GM21526 (cell line): ENCODE results near the gene OSBPL1A.

ENCODE experiments used
- ATAC-seq: cut with Tn5 transposase; IDR thresholded peaks from one replicate; pipeline ENCODE4 v1.9.1; 2021; ENCODE audit warnings: moderate library complexity; ENCODE audit not compliant: unreplicated experiment, low FRiP score

OSBPL1A gene

DNA sequence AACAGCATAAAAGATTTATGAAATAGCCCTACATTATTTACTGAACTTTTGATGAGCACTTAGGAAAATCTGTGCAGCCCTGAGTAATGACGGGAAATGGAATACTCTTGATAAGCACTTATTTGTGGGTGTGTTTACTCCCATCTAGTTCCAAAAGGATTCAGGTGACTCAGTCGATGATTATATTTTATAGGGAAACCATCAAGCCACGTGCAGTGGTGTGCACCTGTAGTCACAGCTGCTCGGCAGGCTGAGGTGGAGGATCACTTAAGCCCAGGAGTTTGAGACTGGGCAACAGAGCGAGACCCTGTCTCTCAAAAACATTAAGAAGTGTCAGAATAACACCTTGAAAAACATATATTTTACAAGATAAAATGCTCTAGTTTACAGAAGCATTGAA, 166.9 kb downstream of the OSBPL1A start:
- ATAC-seq = no peak

DNA sequence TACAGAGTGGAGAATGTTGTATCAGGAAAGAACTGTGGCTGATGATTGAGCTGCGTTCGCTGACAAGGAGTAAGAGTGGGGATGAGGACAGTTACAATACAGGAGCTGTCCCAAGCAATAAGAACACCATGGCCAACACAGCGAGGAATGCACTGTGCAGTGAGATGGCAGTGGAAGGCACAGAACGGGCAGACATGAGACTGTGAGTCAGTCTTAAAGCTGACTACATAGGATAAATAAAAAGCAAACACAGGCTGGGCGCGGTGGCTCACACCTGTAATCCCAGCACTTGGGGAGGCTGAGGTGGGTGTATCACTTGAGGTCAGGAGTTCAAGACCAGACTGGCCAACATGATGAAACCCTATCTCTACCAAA, 169.0 kb downstream of the OSBPL1A start:
- ATAC-seq = no peak

DNA sequence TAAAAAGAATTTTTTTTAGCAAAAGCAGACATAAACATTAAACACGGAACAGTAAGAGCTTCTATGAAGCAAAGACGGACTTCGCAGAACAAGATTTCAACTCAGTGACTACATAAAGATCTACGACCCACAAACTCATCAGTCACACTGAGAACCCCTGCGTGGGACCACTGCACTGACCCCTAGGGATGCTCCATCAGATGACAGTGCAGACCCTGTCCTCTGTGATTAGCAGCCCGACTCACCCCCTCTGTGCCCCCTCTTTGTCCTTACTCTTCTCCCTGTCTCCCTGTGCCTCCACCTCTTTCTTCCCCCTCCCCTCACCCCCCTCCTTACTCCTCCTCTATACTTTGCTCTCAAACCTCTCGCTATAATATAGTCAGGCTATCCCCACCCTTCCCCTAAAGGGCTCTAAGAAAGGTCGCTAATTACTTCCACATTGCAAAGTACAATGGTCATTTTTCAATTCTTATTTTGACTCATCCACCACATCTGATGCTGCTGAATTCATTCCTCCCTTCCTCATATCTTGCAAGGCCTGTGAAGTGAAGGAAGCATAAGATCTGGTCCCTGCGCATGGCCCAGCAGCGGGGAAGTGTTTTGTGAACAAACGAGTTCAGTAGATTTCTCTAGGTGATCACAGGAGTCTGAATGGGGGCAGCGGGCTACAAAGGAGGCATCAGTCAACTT, 169.5 kb downstream of the OSBPL1A start:
- ATAC-seq = no peak

DNA sequence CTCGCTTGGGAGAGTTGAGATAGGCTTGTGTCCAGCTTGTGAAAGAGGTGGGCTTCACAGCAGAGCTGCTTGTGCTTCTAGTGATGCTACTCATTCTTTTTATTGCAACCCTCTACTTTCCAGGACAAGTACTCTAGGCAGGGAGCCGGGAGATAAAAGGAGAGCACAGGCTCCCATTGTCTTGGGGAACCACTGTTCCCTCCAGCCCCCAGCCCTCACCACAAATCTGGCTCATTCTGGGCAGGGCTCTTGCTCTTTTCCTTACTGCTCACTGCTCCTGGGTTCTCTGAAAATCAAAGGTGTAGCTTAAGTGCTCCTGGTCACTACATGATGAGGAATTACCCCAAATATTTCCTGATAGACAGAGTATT, 177.3 kb downstream of the OSBPL1A start:
- no peak for ATAC-seq

DNA sequence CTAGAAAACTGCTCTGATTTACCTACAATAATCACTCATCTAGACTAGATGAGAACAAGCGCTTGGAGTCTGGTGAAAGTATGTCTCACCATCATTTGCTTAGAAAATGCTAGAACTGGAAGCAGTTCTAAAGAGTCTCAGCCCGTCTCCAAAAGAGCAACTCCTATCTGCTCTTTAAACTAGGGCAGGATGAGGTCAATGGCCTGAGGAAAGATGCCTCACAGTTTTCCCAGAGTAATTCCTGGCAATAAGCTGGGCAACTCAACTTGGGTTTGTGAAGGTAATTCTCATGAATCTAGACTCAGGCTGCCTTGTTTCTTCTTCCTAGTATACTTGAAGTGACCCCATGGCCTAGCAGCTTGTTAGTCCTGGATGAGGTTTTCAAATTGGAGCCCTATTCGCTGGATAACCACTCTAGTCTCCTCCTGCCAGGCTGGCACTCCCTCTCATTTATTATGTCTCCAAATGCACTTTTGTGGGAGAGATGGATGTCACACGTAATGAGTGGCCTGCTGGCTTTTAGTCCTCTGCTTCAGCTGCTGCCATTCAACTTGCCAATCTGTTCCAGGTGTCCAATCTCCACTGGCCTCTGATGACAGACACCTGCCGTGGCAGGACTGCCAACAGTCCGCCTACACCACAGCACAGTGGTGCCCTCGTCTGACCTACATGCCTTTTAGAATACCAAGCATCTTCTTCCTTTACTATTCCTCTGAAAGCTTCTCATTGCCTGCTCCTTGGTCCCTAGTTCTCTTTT, 177.9 kb downstream of the OSBPL1A start:
- ATAC-seq = no peak

DNA sequence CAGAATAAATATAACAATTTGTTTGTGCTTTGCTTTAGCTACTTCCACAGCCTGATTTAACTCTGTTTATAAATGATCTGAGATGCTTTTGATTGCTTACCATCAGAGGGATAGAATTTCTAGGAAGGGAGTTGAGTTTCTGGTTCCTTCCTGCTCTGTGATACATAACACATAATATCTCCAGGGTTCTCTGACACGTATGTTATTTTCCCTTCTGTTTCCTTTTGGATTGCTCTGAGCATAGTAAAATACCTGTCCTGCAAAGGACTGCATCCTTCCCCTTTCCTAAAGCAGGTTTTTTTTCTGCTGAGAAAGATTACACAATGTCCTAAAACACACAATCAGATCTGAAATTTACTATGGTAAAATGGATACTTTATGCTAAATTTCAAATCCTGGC, 182.7 kb downstream of the OSBPL1A start:
- no peak for ATAC-seq

DNA sequence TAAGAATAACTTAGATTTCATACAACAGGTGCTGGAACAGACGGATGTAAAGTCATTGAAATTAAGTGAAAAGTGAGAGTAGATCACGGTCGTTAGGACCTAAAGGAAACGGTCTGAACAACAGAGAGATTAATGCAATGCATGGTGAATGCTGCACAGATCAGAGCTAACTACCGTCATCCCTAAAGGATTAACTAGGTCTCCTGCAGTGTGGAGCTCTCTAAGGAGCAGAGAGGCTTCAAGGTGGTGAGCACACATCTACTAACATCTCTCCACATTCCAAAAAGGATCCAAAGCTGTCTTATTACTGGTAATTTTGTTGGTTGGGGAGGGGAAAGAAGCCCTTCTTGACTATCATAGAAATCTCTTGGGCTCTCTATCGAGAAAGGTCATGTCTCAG, 183.5 kb downstream of the OSBPL1A start:
- ATAC-seq = no peak

DNA sequence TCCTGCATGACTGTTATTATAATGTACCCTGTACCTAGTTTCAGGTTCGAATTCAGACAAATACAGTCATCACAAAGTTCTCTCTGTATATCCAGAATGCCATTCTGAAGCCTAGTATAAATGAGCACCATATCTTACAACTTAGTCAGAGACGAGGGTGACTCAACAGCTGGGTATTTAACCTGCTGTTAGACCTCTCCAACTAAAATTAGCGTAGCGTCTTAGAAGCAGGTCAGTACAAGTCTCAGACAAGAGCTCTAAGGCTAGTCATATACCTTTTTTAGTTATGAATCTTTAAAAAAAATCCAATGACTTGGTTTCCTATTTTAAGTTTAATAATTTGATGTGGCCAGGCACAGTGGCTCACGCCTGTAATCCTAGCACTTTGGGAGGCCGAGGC, 184.7 kb downstream of the OSBPL1A start:
- ATAC-seq = no peak

DNA sequence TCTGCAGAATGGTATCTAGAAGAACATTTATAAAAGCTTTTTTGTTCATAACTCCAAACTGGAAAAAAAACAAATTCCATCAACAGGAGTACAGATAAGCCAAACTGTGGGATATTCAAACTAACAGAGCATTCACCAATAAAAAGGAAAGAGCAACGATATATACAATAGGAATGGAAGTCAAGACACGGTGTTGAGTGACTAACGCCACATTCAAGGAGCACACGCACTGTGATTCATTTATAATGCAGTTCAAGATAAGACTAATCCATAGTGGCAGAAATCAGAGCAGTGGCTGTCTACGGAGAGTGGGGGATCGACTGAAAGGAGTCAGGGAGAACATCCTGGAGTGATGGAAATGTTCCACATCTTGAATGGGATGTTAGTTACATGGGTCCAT, 188.1 kb downstream of the OSBPL1A start:
- no peak for ATAC-seq

DNA sequence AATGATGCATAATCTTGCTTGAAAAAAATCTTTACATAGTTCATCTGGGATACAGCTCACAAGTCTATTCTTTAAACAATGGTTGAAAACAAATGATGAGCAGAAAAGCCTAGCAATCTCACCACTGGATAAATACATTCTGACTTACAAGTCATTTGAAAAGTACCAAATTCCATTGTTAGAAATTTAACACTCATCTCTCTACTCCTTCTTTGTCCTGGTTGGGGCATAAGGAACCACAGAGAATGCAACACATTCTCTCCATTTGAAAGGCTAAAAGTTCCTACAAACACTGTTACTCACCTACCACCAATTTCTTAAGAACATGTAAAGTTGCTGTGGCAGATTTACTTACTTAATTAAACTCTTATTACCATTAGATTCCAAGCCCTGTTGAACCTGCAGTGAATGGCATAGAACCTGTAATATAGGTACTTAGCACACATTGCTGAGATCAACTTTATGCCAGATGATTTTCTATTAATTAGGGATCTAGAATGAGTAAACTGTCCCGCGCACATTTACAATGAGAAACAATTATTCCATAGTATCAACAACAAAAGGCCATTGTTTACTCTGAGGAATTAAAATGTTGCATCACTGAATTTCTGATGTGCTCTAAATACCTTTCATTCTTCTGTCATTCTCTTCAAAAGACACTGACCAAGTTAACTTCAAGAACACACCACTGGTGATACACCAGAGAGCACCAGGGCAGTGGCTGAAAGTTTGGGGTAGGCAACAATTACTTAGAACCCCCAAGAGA, 189.2 kb downstream of the OSBPL1A start:
- no peak for ATAC-seq

DNA sequence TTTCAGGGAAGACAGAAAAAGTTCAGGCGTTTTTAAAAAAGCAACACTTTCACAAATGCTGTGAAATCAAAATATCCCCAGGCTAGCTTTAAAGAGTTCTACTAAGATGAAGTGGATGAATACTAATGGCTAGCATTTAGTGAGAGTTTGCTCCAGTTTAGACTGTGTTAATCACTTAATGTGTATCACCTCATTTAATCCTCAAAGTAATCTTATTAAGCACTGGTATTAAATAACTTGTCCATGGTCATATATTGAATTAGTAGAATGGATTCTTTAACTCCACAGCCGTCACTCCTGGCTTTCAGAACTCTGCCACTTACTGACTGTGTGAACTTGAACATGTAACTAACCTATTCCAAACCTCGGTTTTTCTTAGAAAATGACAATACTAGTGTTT, 192.7 kb downstream of the OSBPL1A start:
- ATAC-seq = no peak

DNA sequence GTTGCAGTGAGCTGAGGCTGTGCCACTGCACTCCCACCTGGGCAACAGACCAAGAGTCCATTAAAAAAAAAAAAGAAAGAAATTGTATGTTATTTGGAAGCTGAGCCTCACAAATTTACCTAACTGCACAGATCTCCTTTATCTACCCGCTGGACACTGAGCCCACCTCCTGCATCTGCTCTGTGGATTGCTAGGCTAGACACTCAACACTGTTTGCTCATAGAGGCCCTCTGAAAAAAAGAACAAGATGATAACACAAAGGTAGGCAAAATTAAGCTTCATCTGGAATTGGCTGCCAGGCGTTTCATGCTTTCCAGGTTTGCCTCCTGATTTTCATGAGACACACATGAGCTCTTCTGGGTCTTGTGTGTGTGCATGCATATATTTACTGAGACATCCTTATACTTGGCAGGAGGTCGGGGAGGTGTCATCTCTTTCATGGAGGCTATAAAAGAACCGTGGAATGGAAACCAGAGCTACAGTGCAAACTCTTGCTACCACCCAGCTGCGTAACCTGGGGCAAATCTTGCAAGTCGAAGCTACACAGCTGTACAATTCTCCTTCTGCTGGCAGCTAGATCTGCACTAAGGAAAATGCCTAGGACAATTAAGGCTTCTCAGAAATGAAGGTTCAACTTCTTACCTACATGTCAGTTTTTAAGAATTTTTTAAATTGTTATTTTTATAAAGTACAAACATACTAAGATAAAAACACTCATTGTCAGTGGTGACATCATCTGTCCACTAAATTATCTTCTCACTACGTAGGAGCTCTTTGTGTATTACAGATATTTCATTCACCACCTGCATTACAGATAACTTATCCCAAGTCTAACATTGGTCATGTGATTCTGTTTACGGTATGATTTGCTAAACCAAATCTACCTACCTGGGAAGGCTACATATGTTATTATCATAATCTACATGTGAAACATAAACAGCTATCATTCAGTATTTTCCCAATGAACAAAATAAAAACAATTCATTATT, 195.6 kb downstream of the OSBPL1A start:
- no peak for ATAC-seq

DNA sequence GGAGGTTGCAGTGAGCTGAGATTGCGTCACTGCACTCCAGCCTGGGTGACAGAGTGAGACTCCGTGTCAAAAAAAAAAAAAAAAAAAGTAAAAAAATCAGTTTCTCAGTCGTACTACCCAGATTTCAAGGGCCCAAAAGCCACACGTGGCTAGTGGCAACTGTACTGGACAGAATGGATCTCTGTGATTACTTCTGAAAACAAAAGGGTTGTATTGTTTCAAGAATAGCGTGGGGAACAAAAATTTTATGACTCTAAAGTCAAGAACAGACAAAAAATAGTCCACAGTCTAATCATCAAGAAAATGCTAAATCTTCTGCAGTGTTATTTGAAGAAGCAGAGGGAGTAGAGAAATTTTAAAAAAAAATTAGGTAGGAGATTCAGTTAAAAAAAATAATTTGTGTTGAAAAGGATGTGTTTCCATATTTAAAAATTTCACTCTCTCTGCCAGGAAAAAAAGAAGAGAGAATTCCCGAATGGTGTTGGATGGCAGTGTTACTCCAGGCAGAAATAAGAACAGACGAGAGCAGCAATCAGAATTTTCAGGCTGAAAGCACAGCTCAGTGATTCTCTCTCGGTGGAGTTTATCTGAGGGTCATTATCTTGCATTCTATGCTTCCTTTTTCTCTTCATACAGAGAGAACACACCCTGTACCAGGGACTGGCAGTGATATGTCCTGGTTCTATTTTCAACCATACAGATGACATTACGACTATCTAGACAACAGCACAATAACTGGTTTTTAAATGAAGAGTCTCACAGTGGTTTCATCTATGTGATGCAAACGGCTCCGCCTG, 196.9 kb downstream of the OSBPL1A start:
- no peak for ATAC-seq

DNA sequence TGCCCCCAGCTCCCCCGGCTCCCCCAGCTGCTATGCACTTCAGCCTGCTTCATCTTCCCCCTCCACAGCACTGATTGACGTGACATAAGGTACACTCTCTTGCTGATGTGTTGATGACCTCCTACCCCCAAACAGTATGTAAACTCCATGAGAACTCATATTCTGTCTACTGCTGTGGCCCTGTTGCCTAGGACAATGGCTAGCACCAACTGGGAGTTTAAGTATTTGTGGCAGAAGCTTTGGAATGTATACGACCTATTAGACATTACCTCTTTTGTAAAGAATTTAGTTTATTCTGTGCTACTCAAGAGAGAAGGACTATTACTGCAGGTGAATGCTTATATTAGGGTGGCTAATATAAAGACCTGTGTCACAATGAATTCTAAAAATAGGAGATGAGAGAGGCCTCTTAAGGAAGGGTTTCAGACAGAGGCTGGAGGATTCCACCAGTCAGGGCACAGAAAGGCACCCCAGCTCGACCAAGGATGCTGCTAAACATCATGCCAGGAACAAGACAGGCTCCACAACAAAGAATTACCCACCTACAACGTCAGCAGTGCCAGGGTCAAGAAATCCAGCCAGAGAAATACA, 198.2 kb downstream of the OSBPL1A start:
- ATAC-seq = no peak

DNA sequence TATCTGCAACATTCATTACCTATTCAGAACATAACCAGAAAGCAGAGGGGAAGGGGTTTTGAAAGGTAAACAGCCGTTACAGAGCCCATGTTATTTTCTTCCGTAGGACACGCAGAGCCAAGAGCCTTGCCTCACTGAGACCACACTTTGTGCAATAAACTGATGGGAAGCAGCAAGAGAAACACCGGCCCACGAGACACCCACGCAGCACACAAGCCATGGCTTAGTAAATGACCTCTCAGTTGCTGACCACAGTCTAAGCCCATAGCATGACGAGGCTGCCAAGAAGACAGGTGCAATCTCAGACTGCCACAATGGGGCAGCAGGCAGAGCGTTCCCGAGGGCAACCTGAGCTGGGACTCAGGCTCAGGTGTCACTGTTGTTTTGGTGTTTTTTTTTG, 199.2 kb downstream of the OSBPL1A start:
- no peak for ATAC-seq

DNA sequence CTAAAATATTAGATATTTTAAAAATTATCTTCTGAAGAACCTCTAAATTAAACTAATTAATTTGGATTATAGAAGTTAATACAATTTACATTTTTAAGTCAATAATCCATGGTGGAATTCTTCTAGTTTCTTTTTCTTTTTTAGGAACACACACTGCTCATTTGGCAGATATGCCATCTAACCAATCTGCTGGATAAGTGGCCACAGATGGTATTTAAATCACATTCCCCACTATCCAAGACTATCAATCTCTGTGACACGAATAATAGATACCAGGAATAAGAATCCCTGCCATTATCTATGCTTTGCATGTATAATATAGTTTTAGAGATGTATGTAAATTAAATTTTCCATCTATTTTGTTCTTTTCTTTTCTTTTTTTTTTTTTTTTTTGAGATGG, 200.2 kb downstream of the OSBPL1A start:
- ATAC-seq = no peak

DNA sequence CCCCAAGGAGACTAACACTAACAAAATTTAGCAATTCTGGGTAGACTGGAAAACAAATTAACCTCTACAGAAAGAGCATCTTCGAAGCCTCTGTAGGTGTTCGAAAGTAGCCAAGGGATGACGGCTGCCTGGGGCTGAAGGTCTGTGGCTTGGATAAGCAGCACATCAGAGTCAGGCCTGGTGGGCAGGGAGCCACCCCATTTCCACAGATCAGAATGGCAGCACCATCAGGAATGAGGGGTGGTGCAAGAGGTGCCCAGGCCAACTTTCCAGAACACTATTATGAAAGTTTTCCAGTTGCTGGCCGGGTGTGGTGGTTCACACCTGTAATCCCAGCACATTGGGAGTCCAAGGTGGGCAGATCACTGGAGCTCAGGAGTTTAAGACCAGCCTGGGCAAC, 200.9 kb downstream of the OSBPL1A start:
- ATAC-seq = no peak

DNA sequence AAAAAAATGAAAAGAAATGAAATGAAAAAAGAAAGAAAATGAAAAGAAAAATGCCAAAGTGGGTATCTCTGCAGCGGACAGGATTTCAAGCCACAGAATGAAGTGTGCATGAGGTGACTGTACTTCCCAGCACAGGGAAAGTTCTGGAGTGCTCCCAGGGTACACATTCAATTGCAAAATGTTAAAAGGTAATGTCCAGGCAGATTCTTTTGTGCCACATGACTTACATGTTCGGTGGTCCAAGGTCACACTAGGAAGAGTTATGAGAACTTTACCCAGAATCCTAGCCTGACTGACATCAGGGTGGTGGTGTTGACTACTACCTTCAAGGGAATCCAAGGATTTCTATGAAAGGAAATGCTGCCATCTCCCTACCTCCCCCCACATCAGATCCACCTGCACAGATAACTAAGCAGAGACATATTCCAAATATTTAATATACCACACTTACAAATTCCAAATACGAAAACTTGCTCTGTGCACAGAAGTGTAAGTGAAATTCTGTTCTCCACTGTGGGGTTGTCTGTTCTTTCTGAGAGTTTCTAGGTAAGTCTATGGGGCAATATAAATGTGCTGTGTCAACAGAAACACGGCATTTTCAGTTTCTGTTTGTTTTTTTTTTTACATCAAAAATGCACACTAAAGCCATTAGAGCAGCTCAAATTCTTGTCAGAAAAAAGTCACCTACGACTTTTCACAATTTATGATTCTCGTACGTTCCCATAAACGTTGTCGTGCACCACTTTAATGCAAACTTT, 202.1 kb downstream of the OSBPL1A start:
- ATAC-seq = no peak

DNA sequence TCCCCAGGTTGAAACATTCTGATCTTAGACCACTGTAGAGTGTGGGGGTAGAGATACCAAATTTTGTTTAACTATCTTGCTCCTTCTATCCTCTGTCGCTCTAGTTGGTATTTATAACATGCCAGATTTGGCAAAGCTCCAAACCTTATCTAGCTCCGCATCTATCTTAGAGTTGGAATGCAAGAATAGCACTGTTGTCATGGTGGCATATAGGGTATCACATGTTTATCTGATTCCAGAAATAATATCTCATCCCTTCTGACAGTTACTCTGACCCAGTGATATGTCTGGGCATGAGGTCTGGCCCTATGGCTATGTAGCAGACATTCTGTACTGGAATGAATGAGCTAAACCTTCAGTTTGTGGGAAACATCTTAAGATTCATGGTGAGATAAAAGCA, 207.0 kb downstream of the OSBPL1A start:
- no peak for ATAC-seq
